KMS-11 (cell line): ENCODE results near the gene ATXN7L2.
A peak's percentile ranks its signal among the peaks of the same experiment; 100 is the strongest.

Source experiments
- H2AFZ ChIP-seq: fragments of 200-600 bp; sonication (generic); 2 replicates; pipeline ENCODE4 v1.6.1; 2016; ENCODE audit warnings: antibody characterized with exemption, mixed run types, low read depth
- H3K27ac ChIP-seq: fragments of 200-600 bp; sonication (generic); 2 replicates; pipeline ENCODE4 v1.6.1; 2016; ENCODE audit warnings: mild to moderate bottlenecking, mixed run types
- H3K27me3 ChIP-seq: fragments of 200-600 bp; sonication (generic); 2 replicates; pipeline ENCODE4 v1.6.1; 2017; ENCODE audit warnings: mild to moderate bottlenecking, low read depth, mixed run types, moderate library complexity; ENCODE audit not compliant: insufficient read depth
- H3K36me3 ChIP-seq: fragments of 200-600 bp; sonication (generic); 2 replicates; pipeline ENCODE4 v1.6.1; 2017; ENCODE audit warnings: mild to moderate bottlenecking, mixed run types; ENCODE audit not compliant: insufficient read depth
- H3K4me1 ChIP-seq: fragments of 200-600 bp; sonication (generic); 2 replicates; pipeline ENCODE4 v1.6.1; 2016; ENCODE audit warnings: mild to moderate bottlenecking, low read depth, mixed run types; ENCODE audit not compliant: poor library complexity, severe bottlenecking
- H3K4me2 ChIP-seq: fragments of 200-600 bp; sonication (generic); 2 replicates; pipeline ENCODE4 v1.7.0; 2016; ENCODE audit warnings: mild to moderate bottlenecking, mixed run types
- H3K4me3 ChIP-seq: fragments of 200-600 bp; sonication (generic); IDR thresholded peaks from 2 replicates; pipeline ENCODE4 v1.6.1; 2017; ENCODE audit warnings: low read depth, low read length, mixed read lengths; ENCODE audit not compliant: insufficient read depth
- H3K79me2 ChIP-seq: fragments of 200-600 bp; sonication (generic); 2 replicates; pipeline ENCODE4 v1.6.1; 2016; ENCODE audit warnings: low read depth, mixed run types; ENCODE audit not compliant: insufficient read depth
- H3K9ac ChIP-seq: fragments of 200-600 bp; sonication (generic); 2 replicates; pipeline ENCODE4 v1.6.1; 2016; ENCODE audit warnings: mild to moderate bottlenecking, mixed run types
- H4K20me1 ChIP-seq: fragments of 200-600 bp; sonication (generic); 2 replicates; pipeline ENCODE4 v1.6.1; 2016; ENCODE audit warnings: mild to moderate bottlenecking, mixed run types; ENCODE audit not compliant: insufficient read depth
- TF ChIP-seq, protein P1 (sequence below): fragments of 200-600 bp; sonication (generic); conservative IDR thresholded peaks from 2 replicates; pipeline ENCODE4 v1.6.1; 2017; ENCODE audit warnings: low read depth, mild to moderate bottlenecking, antibody characterized with exemption, low read length, moderate library complexity, mixed read lengths

The ATXN7L2 gene

DNA sequence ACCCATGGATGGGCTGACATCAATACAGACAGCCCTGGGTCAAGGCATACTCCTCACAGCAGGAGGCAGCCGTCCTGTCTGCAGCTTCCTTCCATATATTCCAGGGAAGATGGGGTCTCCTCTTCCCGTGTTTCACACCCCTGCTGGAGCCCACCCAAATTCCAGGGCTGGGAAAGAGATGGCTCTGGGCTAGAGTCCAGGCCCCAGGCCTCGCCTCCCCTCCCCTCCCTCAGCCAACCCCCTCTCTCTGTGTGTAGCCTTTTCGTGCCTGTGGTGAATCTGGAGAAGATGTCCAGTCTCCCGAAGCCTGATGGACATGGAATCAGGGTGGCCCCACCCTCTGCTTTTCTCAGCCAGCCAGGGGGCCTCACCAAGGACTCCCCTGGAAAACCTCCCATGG, 3.6 kb downstream of the ATXN7L2 start:
- H3K9ac ChIP-seq, result no peak overlapping the region
- no peak overlapping the region for H3K4me2 ChIP-seq
- peaks cover 9% of the 10 kb centered on the region; the same call in 1 of the 2 replicates for H3K79me2 ChIP-seq
- peaks cover 18% of the 10 kb centered on the region for H3K4me1 ChIP-seq
- H2AFZ ChIP-seq, result no peak overlapping the region
- TF ChIP-seq, protein P1, sequence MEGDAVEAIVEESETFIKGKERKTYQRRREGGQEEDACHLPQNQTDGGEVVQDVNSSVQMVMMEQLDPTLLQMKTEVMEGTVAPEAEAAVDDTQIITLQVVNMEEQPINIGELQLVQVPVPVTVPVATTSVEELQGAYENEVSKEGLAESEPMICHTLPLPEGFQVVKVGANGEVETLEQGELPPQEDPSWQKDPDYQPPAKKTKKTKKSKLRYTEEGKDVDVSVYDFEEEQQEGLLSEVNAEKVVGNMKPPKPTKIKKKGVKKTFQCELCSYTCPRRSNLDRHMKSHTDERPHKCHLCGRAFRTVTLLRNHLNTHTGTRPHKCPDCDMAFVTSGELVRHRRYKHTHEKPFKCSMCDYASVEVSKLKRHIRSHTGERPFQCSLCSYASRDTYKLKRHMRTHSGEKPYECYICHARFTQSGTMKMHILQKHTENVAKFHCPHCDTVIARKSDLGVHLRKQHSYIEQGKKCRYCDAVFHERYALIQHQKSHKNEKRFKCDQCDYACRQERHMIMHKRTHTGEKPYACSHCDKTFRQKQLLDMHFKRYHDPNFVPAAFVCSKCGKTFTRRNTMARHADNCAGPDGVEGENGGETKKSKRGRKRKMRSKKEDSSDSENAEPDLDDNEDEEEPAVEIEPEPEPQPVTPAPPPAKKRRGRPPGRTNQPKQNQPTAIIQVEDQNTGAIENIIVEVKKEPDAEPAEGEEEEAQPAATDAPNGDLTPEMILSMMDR, result no peak
- no peaks in the 10 kb centered on the region for H3K36me3 ChIP-seq
- no peak overlapping the region for H3K4me3 ChIP-seq
- H3K27ac ChIP-seq, result no peak overlapping the region
- no peaks in the 10 kb centered on the region for H4K20me1 ChIP-seq
- peaks cover 3% of the 10 kb centered on the region; the same call in 1 of the 2 replicates for H3K27me3 ChIP-seq

DNA sequence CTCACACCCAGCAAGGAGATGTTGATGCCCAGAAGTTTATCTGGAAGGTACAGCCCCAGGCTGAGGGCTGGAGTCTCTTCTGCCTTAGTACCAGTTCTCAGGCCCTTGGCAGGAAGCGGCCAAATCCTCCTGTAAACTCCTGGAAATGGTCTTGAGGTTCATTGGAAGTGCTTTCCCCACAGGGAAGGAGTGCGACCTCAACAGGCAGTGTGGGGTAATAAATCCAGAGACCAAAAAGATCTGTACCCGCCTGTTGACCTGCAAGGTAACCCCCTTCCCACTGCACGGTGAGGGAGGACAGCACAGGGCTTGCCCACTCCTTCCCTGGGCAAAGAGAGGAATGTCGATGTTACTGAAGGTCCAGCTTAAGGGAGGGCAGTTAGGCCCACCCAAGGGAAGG, 4.5 kb downstream of the ATXN7L2 start:
- no peak overlapping the region for H3K4me2 ChIP-seq
- no peaks in the 10 kb centered on the region for H4K20me1 ChIP-seq
- H3K79me2 ChIP-seq, result peaks cover 9% of the 10 kb centered on the region; the same call in 1 of the 2 replicates
- no peak overlapping the region for H2AFZ ChIP-seq
- H3K9ac ChIP-seq, result no peak overlapping the region
- H3K4me3 ChIP-seq, result no peak overlapping the region
- no peak overlapping the region for H3K27ac ChIP-seq
- peaks cover 16% of the 10 kb centered on the region for H3K4me1 ChIP-seq
- H3K36me3 ChIP-seq, result no peaks in the 10 kb centered on the region
- TF ChIP-seq, protein P1, result no peak
- no peaks in the 10 kb centered on the region for H3K27me3 ChIP-seq

DNA sequence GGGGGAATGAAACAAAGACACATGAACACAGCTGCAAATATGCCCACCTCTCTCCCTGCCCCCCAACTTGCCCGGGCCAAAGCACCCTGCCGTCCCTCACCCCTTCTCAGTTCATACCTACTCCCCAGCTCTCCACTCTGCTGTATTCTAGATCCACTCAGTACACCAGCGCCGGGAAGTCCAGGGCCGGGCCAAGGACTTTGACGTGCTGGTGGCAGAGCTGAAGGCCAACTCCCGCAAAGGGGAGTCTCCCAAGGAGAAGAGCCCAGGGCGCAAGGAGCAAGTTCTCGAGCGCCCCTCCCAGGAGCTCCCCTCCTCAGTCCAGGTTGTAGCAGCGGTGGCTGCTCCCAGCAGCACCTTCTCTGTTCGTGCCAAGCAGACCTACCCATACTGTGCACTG, 5.0 kb downstream of the ATXN7L2 start:
- peaks cover 9% of the 10 kb centered on the region; the same call in 1 of the 2 replicates for H3K79me2 ChIP-seq
- no peak overlapping the region for H3K27ac ChIP-seq
- no peak overlapping the region for H3K4me3 ChIP-seq
- H3K36me3 ChIP-seq, result no peaks in the 10 kb centered on the region
- H2AFZ ChIP-seq, result no peak overlapping the region
- no peaks in the 10 kb centered on the region for H4K20me1 ChIP-seq
- H3K4me1 ChIP-seq, result peaks cover 19% of the 10 kb centered on the region
- TF ChIP-seq, protein P1, result no peak
- H3K27me3 ChIP-seq, result no peaks in the 10 kb centered on the region
- no peak overlapping the region for H3K9ac ChIP-seq
- H3K4me2 ChIP-seq, result no peak overlapping the region

DNA sequence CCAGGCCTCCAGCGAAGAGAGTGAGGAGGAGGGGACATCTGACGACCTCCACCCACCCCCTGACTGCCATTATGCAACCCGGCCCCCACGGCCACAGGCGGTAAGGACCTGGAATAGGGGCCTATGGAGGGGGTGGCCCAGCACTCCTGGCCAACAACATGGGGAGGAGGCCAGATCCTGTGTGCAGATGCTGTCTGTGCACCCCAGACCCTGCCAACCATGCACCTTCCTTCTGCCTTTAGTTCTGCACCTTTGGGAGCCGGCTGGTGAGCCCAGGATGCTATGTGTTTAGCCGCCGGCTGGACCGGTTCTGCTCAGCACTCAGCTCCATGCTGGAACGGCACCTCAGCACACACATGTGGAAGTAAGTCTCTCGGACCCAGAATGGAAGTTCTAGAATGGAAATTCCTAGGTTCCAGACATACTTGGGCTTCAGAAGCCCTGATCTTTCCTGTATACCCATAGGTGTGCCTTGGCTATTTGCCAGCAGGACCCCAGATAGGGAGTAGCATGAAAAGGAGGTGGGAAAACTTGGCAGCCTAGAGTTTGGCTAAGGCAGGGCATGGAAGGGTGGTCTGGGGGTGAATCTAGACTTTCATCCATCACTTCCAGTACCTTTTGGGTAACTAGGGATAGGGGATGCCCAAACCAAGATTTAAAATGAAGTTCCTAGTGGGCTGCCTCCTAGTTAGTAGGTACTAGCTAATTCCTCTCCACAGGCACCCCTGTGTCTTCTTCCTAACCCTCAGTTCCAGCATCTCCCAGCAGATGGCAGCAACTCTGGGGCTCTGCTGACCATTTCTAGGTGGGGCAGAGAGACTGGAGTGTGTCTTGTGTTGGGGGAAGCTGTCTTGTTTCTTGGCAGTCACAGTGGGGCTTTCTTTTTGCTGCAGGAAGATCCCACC, 6.6 kb downstream of the ATXN7L2 start:
- no peaks in the 10 kb centered on the region for H4K20me1 ChIP-seq
- H3K4me1 ChIP-seq, result peaks cover 21% of the 10 kb centered on the region
- H3K4me2 ChIP-seq, result no peak overlapping the region
- H2AFZ ChIP-seq, result no peak overlapping the region
- H3K79me2 ChIP-seq, result peaks cover 10% of the 10 kb centered on the region; the same call in 1 of the 2 replicates
- H3K36me3 ChIP-seq, result no peaks in the 10 kb centered on the region
- TF ChIP-seq, protein P1, result peak; percentile 93
- no peak overlapping the region for H3K9ac ChIP-seq
- H3K4me3 ChIP-seq, result no peak overlapping the region
- no peaks in the 10 kb centered on the region for H3K27me3 ChIP-seq
- H3K27ac ChIP-seq, result no peak overlapping the region
